ENCODE results near the gene NT5DC3.

The NT5DC3 gene

GRCh38 chr12:103779410-103780092, 61.5 kb downstream of the NT5DC3 start:
- peaks cover 88% of the 10 kb centered on the region for H3K36me3 Mint-ChIP-seq (ENCODE audit: low read depth)
- no peak overlapping the region for H3K4me3 Mint-ChIP-seq
- H3K27me3 Mint-ChIP-seq, result no peaks in the 10 kb centered on the region
- no peaks in the 10 kb centered on the region for H3K9me3 Mint-ChIP-seq
- no peak for DNase-seq
- no peaks in the 10 kb centered on the region for H3K4me1 Mint-ChIP-seq (ENCODE audit: low read depth)
- no peak overlapping the region for H3K27ac Mint-ChIP-seq

- Mint-ChIP-seq H3K4me1 (ENCODE audit: low read depth) (no peaks in the 10 kb centered on the region), H3K36me3 (ENCODE audit: low read depth) (peaks cover 82% of the 10 kb centered on the region), H3K27me3 (no peaks in the 10 kb centered on the region), H3K27ac (no peak overlapping the region), H3K4me3 (no peak overlapping the region), H3K9me3 (no peaks in the 10 kb centered on the region)
- DNase-seq, result no peak
Observed at GRCh38 chr12:103778781-103779180, 62.3 kb downstream of the NT5DC3 start.

- Mint-ChIP-seq H3K4me1 (ENCODE audit: low read depth) (no peaks in the 10 kb centered on the region), H3K36me3 (ENCODE audit: low read depth) (peaks cover 69% of the 10 kb centered on the region), H3K27me3 (no peaks in the 10 kb centered on the region), H3K4me3 (no peak overlapping the region), H3K9me3 (no peaks in the 10 kb centered on the region), H3K27ac (no peak overlapping the region)
- no peak for DNase-seq
Observed at GRCh38 chr12:103774977-103775560, 66.0 kb downstream of the NT5DC3 start.

GRCh38 chr12:103773109-103773910, 67.7 kb downstream of the NT5DC3 start:
- H3K4me1 Mint-ChIP-seq (ENCODE audit: low read depth), result no peaks in the 10 kb centered on the region
- DNase-seq, result no peak
- H3K27me3 Mint-ChIP-seq, result no peaks in the 10 kb centered on the region
- H3K27ac Mint-ChIP-seq, result no peak overlapping the region
- peaks cover 59% of the 10 kb centered on the region for H3K36me3 Mint-ChIP-seq (ENCODE audit: low read depth)
- H3K9me3 Mint-ChIP-seq, result no peaks in the 10 kb centered on the region
- no peak overlapping the region for H3K4me3 Mint-ChIP-seq

GRCh38 chr12:103772367-103773108, 68.5 kb downstream of the NT5DC3 start:
- H3K36me3 Mint-ChIP-seq (ENCODE audit: low read depth), result peaks cover 53% of the 10 kb centered on the region
- no peak overlapping the region for H3K27ac Mint-ChIP-seq
- H3K4me3 Mint-ChIP-seq, result no peak overlapping the region
- H3K9me3 Mint-ChIP-seq, result no peaks in the 10 kb centered on the region
- H3K4me1 Mint-ChIP-seq (ENCODE audit: low read depth), result no peaks in the 10 kb centered on the region
- DNase-seq, result no peak
- no peaks in the 10 kb centered on the region for H3K27me3 Mint-ChIP-seq

GRCh38 chr12:103771466-103771865, 69.6 kb downstream of the NT5DC3 start:
- H3K27me3 Mint-ChIP-seq, result no peaks in the 10 kb centered on the region
- H3K27ac Mint-ChIP-seq, result no peak overlapping the region
- DNase-seq, result no peak

GRCh38 chr12:103769240-103769945, 71.6 kb downstream of the NT5DC3 start:
- peaks cover 43% of the 10 kb centered on the region for H3K36me3 Mint-ChIP-seq (ENCODE audit: low read depth)
- H3K4me1 Mint-ChIP-seq (ENCODE audit: low read depth), result no peaks in the 10 kb centered on the region
- no peak overlapping the region for H3K4me3 Mint-ChIP-seq
- H3K9me3 Mint-ChIP-seq, result no peaks in the 10 kb centered on the region
- DNase-seq, result no peak
- no peak overlapping the region for H3K27ac Mint-ChIP-seq
- H3K27me3 Mint-ChIP-seq, result no peaks in the 10 kb centered on the region

More at GRCh38 chr12:103771466-103771865, 69.6 kb downstream of the NT5DC3 start:
- Mint-ChIP-seq H3K4me1 (ENCODE audit: low read depth) (no peaks in the 10 kb centered on the region), H3K36me3 (ENCODE audit: low read depth) (peaks cover 53% of the 10 kb centered on the region), H3K4me3 (no peak overlapping the region), H3K9me3 (no peaks in the 10 kb centered on the region)

- no peak for DNase-seq
- no peaks in the 10 kb centered on the region for H3K27me3 Mint-ChIP-seq
- H3K27ac Mint-ChIP-seq, result no peak overlapping the region
- H3K36me3 Mint-ChIP-seq (ENCODE audit: low read depth), result peaks cover 45% of the 10 kb centered on the region
- H3K9me3 Mint-ChIP-seq, result no peaks in the 10 kb centered on the region
- no peaks in the 10 kb centered on the region for H3K4me1 Mint-ChIP-seq (ENCODE audit: low read depth)
- no peak overlapping the region for H3K4me3 Mint-ChIP-seq
Observed at GRCh38 chr12:103768467-103769123, 72.4 kb downstream of the NT5DC3 start.

- Mint-ChIP-seq H3K4me1 (ENCODE audit: low read depth) (no peaks in the 10 kb centered on the region), H3K27me3 (no peaks in the 10 kb centered on the region), H3K9me3 (no peaks in the 10 kb centered on the region), H3K4me3 (no peak overlapping the region), H3K36me3 (ENCODE audit: low read depth) (peaks cover 43% of the 10 kb centered on the region), H3K27ac (no peak overlapping the region)
- no peak for DNase-seq
Observed at GRCh38 chr12:103766028-103766427, 75.0 kb downstream of the NT5DC3 start.

- no peak for DNase-seq
- Mint-ChIP-seq H3K27ac (no peak overlapping the region), H3K36me3 (ENCODE audit: low read depth) (peaks cover 38% of the 10 kb centered on the region), H3K4me1 (ENCODE audit: low read depth) (no peaks in the 10 kb centered on the region), H3K9me3 (no peaks in the 10 kb centered on the region), H3K27me3 (no peaks in the 10 kb centered on the region), H3K4me3 (no peak overlapping the region)
Observed at GRCh38 chr12:103765322-103765721, 75.7 kb downstream of the NT5DC3 start.

- H3K9me3 Mint-ChIP-seq, result no peaks in the 10 kb centered on the region
- no peak overlapping the region for H3K27ac Mint-ChIP-seq
- DNase-seq, result no peak
- no peaks in the 10 kb centered on the region for H3K4me1 Mint-ChIP-seq (ENCODE audit: low read depth)
- no peaks in the 10 kb centered on the region for H3K27me3 Mint-ChIP-seq
- peaks cover 30% of the 10 kb centered on the region for H3K36me3 Mint-ChIP-seq (ENCODE audit: low read depth)
- no peak overlapping the region for H3K4me3 Mint-ChIP-seq
Observed at GRCh38 chr12:103762473-103762872, 78.6 kb downstream of the NT5DC3 start.

- Mint-ChIP-seq H3K9me3 (no peaks in the 10 kb centered on the region), H3K36me3 (ENCODE audit: low read depth) (peaks cover 8% of the 10 kb centered on the region), H3K27me3 (no peaks in the 10 kb centered on the region), H3K4me1 (ENCODE audit: low read depth) (no peaks in the 10 kb centered on the region), H3K4me3 (no peak overlapping the region), H3K27ac (no peak overlapping the region)
- DNase-seq, result no peak
Observed at GRCh38 chr12:103758310-103759089, 82.5 kb downstream of the NT5DC3 start.

GRCh38 chr12:103757248-103757647, 83.8 kb downstream of the NT5DC3 start:
- no peaks in the 10 kb centered on the region for H3K27me3 Mint-ChIP-seq
- no peaks in the 10 kb centered on the region for H3K4me1 Mint-ChIP-seq (ENCODE audit: low read depth)
- no peaks in the 10 kb centered on the region for H3K36me3 Mint-ChIP-seq (ENCODE audit: low read depth)
- DNase-seq, result no peak
- no peaks in the 10 kb centered on the region for H3K9me3 Mint-ChIP-seq
- no peak overlapping the region for H3K4me3 Mint-ChIP-seq
- no peak overlapping the region for H3K27ac Mint-ChIP-seq
